ENCODE measurements around the gene ARHGEF40.
A peak's percentile ranks its signal among the peaks of the same experiment; 100 is the strongest.

Gene ARHGEF40

GRCh38 chr14:21068521-21069387 lies 1.4 kb upstream of the ARHGEF40 start:
- no peak overlapping the region for H3K27ac ChIP-seq (ENCODE audit: low read depth, low read length)
- TF ChIP-seq EZH2phosphoT487 (IDR thresholded peaks at IDR 0.05; ENCODE audit: borderline replicate concordance, low read length) = peak; percentile 89; the same call in 1 of the 2 replicates
- TF ChIP-seq CTCF (IDR thresholded peaks at IDR 0.05; ENCODE audit: low read depth, low read length, poor library complexity, severe bottlenecking) = peak; percentile 58
- H3K9me3 ChIP-seq (ENCODE audit: control insufficient read depth, insufficient read depth, low read length) = no peaks in the 10 kb centered on the region
- H3K27me3 ChIP-seq (ENCODE audit: control insufficient read depth, low read length) = peaks cover 64% of the 10 kb centered on the region
- H3K4me1 ChIP-seq (ENCODE audit: control insufficient read depth, low read length) = peaks cover 46% of the 10 kb centered on the region
- no peaks in the 10 kb centered on the region for H3K36me3 ChIP-seq (ENCODE audit: control insufficient read depth, low read length)
- H3F3A ChIP-seq (ENCODE audit: control insufficient read depth, insufficient read depth) = peaks cover 8% of the 10 kb centered on the region; the same call in 1 of the 2 replicates
- no peaks in the 10 kb centered on the region for H3K9me2 ChIP-seq (replicated peaks; ENCODE audit: control insufficient read depth, low read length)
- no peaks in the 10 kb centered on the region for H4K20me1 ChIP-seq (ENCODE audit: control insufficient read depth, insufficient read depth, low read depth, low read length)
- no peaks in the 10 kb centered on the region for H3K79me2 ChIP-seq (ENCODE audit: control insufficient read depth, low read length)
- H3K4me2 ChIP-seq (ENCODE audit: low read length) = peak overlapping the region; percentile 10
- H3K4me3 ChIP-seq (ENCODE audit: low read length) = no peak overlapping the region

GRCh38 chr14:21069388-21070082 lies 569 bp upstream of the ARHGEF40 start:
- Histone ChIP-seq H3K79me2 (ENCODE audit: control insufficient read depth, low read length) (no peaks in the 10 kb centered on the region), H3K27me3 (ENCODE audit: control insufficient read depth, low read length) (peaks cover 60% of the 10 kb centered on the region), H3K9me2 (replicated peaks; ENCODE audit: control insufficient read depth, low read length) (no peaks in the 10 kb centered on the region), H3K4me2 (ENCODE audit: low read length) (peak overlapping the region; percentile 89), H3F3A (ENCODE audit: control insufficient read depth, insufficient read depth) (peaks cover 8% of the 10 kb centered on the region; the same call in 1 of the 2 replicates), H3K9me3 (ENCODE audit: control insufficient read depth, insufficient read depth, low read length) (no peaks in the 10 kb centered on the region), H4K20me1 (ENCODE audit: control insufficient read depth, insufficient read depth, low read depth, low read length) (no peaks in the 10 kb centered on the region), H3K36me3 (ENCODE audit: control insufficient read depth, low read length) (no peaks in the 10 kb centered on the region), H3K4me3 (ENCODE audit: low read length) (peak overlapping the region; percentile 67), H3K27ac (ENCODE audit: low read depth, low read length) (no peak overlapping the region), H3K4me1 (ENCODE audit: control insufficient read depth, low read length) (peaks cover 46% of the 10 kb centered on the region)
- TF ChIP-seq EZH2phosphoT487 (IDR thresholded peaks at IDR 0.05; ENCODE audit: borderline replicate concordance, low read length) (peak; percentile 92; the same call in 1 of the 2 replicates), CTCF (IDR thresholded peaks at IDR 0.05; ENCODE audit: low read depth, low read length, poor library complexity, severe bottlenecking) (no peak)

- H3K27me3 ChIP-seq (ENCODE audit: control insufficient read depth, low read length) = peaks cover 50% of the 10 kb centered on the region
- peak overlapping the region; percentile 89 for H3K4me2 ChIP-seq (ENCODE audit: low read length)
- H3K36me3 ChIP-seq (ENCODE audit: control insufficient read depth, low read length) = no peaks in the 10 kb centered on the region
- H3K27ac ChIP-seq (ENCODE audit: low read depth, low read length) = no peak overlapping the region
- H3K9me2 ChIP-seq (replicated peaks; ENCODE audit: control insufficient read depth, low read length) = no peaks in the 10 kb centered on the region
- no peaks in the 10 kb centered on the region for H3K9me3 ChIP-seq (ENCODE audit: control insufficient read depth, insufficient read depth, low read length)
- peak overlapping the region; percentile 67 for H3K4me3 ChIP-seq (ENCODE audit: low read length)
- H3K79me2 ChIP-seq (ENCODE audit: control insufficient read depth, low read length) = no peaks in the 10 kb centered on the region
- peaks cover 8% of the 10 kb centered on the region; the same call in 1 of the 2 replicates for H3F3A ChIP-seq (ENCODE audit: control insufficient read depth, insufficient read depth)
- H3K4me1 ChIP-seq (ENCODE audit: control insufficient read depth, low read length) = peaks cover 46% of the 10 kb centered on the region
- no peaks in the 10 kb centered on the region for H4K20me1 ChIP-seq (ENCODE audit: control insufficient read depth, insufficient read depth, low read depth, low read length)
- TF ChIP-seq CTCF (IDR thresholded peaks at IDR 0.05; ENCODE audit: low read depth, low read length, poor library complexity, severe bottlenecking) (no peak), EZH2phosphoT487 (IDR thresholded peaks at IDR 0.05; ENCODE audit: borderline replicate concordance, low read length) (0 out of 2 replicates have a peak, but pooled peaks have one; percentile 53)
Observed at GRCh38 chr14:21070610-21071224, 613 bp downstream of the ARHGEF40 start.
